Activated T-cell treated with anti-CD3 and anti-CD28 coated beads, Interleukin-2, amount 50 U/mL, for 48 hours (primary cell): Measurements from ENCODE around the gene ADD2.
"Not testable (repeated sequence)": the region's sequence is repeated elsewhere in the genome, so short reads cannot be mapped to it uniquely, and the experiment has no call there.

ENCODE experiments used
- DNase-seq, 2 experiments: peaks; one replicate each; pipeline ENCODE4 v3.0.0-alpha.2; 2020

The ADD2 gene

DNA sequence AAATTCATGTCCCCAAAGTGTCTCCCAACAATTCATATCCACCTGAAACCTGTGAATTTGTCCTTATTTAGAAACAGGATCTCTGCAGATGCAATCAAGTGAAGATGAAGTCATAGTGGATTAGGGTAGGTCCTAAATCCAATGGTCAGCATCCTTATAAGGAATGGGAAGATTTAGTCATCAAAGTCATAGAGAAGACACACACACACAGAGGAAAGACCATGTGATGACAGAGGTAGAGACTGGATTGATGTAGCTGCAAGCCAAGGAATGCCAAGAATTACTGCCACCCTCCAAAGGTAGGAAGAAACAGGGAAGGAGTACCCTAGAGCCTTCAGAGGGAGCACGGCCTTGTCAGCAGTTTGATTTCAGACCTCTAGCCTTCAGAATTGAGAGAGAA is 17.7 kb downstream of the ADD2 start:
- no peak for DNase-seq

DNA sequence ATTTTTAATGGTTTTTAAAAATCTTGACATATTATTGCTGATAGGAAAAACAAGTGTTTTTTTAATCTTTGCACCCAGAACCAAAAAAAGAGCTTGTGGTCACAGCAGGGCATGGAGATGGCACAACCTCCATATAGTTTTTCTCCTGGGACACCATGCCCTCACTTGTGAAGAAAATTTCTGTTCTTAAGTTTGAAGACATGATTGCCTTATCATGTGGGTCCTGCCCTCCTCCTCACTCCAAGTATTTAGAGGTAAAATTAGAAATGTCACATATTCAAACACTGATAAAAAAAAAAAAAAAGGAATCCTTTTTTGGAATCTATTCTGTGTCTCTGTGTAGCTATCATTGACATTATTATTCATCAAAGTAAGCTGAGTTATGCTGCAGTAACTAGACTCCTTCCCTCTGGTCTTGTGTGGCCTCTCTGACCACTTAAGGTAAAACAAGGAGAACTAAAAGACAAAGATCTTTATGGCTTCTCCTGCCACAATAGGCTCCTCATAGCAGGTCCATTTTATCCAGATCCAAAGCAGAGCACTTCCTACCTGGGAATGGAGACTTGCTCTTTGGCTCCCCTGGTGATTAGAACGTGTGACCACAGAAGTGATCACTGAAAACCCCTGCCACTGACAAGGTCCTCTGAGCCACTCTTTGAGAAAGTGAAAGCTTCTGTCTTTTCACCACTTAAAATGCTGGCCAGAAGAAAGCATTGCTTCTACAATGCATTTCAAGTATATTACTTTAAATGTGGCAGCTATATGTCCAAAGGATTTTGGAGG is 19.8 kb downstream of the ADD2 start:
- DNase-seq, result no peak

DNA sequence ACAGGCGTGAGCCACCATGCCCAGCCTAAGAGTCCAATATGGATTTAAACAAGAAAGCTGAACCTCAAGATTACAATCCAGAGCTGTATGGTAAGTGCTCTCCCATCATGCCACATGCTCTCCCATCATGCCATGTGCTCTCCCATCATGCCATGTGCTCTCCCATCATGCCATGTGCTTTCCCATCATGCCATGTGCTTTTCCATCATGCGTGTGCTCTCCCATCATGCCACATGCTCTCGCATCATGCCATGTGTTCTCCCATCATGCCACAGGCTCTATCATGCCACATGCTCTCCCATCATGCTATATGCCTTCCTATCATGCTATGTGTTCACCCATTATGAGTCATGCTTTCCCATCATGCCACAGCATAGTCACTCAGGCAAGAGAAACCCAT is 20.7 kb downstream of the ADD2 start:
- no peak for DNase-seq

DNA sequence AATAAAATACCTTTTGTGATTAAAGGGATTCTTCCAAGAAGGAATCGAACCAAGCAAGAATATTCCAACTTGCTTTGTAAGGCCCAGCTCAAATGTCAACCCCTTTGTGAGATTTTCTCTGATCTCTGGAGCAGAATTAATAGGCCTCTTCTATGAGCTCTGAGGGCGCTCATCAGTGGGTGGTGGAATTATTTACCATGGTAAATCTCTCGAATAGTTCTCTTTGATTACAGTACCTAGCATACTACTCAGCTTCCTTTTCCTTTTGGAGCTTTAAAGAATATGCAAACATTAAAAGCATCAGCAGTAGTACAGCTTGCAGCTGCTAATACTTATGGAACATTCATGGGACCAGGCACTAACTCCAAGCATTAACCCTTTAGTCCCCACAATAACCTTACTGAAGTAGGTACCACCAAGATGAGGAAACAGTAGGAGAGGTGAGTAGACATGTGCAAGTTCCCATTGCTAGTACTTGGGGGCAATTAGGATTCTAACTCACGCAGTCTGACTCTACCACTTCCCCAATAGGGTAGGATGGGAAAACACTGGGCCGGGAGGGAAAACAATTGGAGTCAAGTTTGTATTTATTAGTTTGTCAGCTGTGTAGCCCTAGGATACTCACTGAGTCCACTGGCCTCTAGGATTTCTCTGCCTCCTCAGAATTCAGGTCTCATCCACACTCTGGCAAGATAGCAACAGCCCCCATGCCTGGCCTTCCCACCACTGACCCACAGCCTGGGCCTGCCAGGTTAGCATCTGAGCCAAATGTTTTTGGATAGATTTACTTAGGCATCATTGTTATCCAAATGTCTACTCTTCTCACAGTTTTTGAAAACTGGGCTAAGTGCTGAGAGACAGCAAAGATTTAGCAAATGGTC is 21.7 kb downstream of the ADD2 start:
- DNase-seq, result no peak

DNA sequence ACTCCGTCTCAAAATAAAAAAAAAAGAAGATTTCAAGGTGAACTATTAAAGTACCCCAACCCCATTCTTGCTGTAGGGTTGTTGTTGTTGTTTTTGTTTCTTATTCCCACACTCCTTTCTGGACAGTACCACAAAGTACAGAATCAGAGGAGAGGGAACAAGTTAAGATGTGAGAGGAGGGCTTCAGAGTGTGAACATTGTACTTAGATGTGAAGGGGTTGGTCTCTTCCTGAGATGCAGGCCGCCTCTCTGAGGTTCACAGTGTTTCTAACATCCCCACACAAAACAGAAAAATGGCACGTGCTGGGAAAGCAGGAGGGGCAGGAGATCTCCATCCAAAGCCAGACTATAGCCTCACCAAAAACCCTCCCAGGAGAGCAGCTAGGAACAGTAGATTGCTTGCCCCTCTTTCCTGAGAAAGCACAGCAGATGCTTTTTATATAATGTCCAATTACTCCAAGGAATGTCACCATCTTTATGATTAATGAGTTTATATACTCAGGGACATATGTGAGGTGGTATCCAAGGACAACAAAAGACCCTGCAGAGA is 22.6 kb downstream of the ADD2 start:
- DNase-seq, result no peak

DNA sequence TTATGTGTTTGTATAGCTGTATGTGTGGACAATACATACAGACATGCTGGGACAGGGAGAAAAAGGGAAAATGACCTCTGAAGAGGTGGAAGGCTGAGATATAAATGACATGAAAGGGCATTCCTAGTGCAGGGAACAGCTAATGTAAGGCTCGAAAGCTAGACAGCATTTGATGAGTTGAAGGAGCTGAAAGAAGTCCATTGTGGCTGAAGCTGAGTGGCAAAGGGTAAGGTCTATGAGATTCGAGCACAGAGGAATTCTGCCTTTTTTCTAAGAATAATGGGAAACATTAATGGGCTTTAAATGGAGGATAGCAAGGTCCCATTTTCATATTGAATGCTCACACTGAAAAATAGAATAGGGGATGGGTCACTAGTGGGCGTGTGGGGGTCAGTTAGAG is 23.6 kb downstream of the ADD2 start:
- no peak for DNase-seq

DNA sequence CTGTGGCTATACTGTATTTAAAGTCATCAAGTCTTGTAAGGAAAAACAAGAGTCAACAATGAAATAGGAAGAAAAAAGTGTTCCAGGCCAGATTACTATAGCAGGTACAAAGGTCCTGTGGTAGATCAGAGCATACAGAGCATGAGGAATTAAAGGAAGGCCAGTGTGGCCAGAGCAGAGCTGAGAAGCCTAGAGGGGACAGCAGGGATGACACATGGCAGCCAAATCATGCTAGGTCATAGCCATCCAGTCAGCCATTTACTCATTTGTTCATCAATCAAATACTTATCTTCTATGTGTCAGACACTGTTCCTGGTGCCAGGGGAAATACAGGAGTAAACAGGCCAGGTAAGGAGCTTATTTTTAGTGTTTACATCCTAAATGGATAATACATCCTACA is 24.3 kb downstream of the ADD2 start:
- no peak for DNase-seq

DNA sequence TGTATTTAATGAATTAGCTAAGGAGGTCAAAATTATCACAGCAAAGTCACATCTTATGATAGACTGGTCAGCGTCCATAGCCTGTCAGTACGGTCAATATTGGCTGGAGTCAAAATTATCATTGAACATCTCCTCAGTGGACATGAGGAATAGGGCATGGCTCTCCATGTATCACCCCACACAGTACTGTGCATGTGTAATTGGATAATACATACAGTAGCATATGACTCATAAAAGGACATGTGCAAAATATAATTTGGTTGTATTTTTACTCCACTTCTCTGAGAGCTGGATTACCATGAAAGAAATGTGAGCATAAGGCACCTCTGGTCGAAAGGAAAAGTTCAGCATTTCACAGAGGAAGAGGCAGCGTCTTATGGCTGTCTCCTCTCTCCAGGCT is 24.9 kb downstream of the ADD2 start:
- no peak for DNase-seq

DNA sequence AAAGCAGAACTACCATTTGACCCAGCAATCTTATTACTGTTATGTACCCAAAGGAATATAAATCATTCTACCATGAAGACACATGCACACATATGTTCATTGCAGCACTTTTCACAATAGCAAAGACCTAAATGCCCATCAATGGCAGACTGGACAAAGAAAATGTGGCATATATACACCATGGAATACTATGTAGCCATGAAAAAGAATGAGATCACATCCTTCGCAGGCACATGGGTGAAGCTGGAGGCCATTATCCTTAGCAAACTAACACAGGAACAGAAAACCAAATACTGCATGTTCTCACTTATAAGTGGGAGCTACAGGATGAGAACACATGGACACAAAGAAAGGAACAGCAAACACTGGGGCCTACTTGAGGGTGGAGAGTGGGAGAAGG is 28.5 kb downstream of the ADD2 start:
- not testable (repeated sequence) for DNase-seq

DNA sequence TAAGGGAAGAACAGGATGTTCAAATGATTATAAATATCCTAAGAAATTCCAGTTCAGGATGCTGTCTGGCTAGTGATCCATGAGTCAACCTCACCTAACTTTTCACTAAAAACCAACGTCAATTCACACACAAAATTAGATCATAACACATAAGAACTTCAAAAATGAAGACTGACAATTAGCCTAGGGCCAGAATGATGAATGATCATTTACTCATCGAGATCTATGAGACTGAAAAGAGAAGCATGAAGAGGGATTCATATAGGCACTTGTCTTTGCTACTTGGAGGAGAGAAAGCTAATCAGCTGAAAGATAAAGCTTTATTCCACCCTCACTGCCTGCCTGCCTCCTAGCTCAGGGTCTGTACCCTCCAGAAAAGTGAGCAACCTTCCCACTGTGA is 29.8 kb downstream of the ADD2 start:
- DNase-seq, result no peak

DNA sequence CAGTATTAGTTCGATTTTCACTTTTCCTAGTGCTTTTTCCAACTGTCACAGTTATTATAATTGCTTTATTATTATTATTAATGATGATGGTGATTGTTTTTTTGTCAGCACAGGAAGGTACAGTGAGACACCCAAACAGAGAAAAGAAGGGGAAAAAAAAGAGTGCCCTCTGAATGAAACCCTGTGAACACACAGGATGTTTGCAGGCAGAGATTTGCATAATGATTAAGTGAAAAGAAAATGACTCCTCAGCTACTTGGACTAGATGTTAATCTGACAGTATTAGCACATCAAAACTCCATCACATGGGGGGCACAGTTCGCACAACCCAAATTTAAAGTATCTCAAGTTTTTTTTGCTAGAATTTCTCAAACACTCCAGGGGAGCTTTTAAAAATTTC is 32.9 kb downstream of the ADD2 start:
- DNase-seq, result no peak

DNA sequence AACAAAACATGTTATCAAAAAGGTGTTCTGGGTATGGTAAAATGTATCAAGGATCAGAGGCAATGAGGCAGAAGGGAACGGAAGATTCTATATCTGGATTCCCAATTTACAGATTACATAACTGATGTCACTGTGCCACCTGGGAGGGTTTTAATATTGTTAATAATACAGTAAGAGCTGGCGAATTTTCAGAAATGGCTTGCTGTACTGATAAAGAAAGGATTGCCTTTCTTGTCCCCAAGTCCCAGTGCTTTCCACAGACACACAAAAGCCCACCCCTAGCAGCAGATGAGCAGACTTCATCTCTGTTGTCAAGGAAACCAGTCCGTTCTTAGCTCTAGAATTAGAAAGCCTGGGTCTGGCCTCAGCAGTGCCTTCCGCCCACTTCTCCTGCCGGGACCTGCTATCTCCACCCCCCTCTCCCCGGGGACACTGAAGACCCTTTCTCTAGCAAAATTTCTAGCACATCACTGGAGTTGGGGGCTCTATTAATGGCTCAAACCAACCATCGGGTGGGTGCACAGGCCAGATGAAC is 34.3 kb downstream of the ADD2 start:
- DNase-seq, result no peak

DNA sequence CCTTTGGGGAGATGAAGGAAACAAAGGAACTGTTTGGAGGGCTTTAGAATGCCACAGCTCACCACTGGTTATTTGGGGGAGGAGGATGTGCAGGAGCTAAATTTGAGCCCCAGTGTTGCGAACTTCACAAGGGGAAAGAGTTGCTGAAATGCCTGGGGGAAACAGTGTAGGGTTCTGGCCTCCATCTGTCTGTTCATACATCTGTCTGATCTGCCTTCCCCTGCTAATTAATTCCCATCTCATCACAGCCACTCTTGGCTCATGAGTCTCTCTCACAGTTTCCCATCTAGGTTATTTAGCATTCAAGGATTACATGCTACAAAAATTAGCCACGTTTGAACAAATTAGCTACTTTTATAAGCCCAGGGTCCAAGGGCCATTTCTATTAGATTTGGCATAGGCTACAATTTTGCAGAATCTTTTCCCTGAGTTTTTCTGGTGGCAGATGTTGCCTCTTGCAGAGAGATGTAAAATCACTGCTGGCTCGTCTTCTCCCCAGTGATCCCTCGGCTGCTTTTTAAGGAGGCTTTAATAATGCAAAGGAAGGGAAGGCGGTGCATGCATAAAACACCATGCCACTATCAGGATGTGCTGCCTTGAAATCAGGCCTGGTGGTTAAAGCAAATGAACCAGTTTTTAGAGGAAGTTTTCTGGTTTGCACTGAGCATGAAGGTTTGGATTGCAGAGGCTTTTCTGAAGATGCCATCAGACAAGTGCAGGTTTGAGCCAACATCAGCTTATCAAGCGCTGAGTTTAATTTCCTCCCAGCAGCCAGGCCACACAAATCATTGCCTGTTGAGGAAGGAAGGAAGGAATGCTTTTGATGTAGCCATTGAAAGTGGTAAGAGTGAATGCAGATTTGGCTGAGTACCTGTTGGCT is 35.0 kb downstream of the ADD2 start:
- no peak for DNase-seq

DNA sequence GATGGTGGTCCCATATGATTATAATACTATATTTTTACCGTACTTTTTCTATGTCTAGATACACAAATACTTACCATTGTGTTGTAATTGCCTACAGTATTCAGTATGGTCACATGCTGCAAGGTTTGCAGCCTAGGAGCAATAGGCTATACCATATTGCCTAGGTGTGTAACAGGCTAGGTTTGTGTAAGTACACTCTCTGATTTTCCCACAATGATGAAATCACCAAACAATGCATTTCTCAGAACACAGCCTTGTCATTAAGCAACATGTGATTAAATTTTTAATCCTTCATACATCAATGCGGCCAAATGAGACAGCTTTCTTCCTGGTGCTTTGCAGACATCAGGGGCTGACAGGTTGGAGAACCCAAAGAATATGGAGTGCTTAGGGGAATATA is 37.3 kb downstream of the ADD2 start:
- DNase-seq, result no peak

DNA sequence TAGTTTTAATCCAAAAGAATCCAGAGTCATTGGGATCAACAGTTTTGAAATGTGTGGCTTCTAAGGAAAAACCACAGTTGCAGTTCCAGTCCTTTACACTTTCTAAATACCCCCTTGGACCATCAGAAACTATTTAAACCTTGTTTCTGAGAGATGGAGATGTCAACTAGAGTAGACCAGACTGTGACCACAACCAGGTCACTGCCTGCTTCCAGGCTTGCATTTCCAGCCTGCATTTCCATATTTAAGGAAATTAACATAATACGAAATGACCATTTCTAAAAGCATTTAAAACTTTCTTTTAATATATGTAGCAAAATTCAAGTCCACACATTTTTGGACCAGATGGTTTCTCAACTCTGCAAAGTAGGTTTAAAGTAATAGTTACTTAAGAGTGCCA is 38.4 kb downstream of the ADD2 start:
- DNase-seq, result no peak

DNA sequence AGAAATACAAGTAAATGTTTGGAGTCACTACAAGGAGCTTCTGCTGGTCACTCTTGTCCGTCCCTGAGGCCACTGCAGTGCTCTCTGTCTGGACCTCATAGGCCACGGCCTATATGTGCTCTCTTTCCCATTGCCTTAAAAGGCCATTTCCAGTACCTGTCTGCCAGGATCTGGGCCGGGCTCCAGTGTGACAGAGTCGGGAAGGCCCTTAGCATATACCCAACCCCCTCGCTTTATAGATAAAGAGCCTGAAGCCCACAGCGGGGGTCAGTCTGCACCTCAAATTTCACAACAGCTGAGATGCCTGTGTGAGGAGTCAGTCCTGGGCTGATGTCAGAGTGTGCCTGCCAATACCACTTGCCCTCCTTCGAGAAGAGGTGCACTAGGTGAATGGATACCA is 39.9 kb downstream of the ADD2 start:
- no peak for DNase-seq

DNA sequence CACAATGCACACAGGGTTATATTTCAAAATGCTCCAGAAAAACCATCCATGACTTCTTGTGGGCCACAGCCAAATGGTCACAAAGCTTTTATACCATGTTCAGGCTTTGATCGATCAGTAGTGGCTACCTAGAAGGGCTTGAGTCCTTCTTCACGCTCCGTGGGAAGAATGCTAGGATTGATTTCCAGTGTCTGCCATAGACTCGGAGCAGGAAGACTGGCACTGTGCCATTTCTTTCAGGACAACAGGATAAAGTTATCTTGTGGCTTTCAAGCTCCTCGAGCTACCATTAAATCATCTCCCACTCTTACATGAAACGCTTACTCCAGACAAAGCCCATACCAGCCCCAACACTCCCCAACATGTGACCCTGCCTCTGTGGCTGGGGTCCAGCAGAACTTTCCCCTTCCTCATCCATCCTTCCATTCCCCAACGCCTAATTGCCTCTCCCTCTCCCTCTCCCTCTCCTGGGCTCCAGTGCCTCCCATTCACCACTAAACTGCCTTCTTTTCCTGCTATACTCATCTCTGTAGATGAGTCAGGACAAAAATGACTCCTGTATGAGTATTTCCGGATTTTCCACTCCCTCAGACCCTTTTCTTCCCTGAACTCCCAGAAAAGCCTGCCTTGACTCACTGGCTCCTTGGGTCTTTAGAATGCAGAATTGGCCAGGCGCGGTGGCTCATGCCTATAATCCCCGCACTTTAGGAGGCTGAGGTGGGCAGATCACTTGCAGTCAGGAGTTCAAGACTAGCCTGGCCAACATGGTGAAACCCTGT is 40.9 kb downstream of the ADD2 start:
- DNase-seq, result no peak

DNA sequence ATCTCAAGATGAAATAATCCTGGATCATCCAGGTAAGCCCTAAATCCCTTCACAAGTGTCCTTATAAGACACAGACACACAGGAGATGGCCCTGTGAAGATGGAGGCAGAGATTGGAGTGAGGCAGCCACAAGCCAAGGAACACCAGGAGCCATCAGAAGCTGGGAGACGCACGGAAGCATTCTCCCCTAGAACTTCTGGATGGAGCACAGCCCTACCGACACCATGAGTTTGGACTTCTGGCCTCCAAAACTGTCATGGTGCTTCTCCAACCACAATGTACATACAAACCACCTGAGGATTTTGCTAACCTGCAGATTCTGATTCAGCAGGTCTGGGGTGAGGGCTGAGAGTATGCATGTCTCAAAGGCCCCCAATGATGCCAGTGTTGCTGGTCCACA is 42.5 kb downstream of the ADD2 start:
- DNase-seq, result no peak

DNA sequence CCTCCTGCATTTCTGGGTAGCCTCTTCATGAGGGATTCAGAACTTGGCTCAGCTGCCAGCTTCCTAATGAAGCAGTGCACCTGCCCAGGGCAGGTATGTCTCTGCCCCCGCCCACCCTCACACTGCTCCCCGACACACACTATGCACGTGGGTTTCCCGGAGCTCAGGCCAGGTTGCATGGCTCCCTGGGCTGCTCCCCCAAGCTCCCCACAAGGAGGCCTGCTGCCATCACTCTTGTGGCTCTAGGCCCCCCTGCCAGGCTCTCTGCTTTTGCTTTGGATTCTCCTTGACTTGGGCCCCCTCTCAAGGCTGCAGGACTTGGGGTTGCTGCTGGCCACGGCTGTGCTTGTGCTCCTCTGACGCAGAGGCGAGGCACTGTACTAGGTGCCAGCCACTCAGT is 43.6 kb downstream of the ADD2 start:
- no peak for DNase-seq

DNA sequence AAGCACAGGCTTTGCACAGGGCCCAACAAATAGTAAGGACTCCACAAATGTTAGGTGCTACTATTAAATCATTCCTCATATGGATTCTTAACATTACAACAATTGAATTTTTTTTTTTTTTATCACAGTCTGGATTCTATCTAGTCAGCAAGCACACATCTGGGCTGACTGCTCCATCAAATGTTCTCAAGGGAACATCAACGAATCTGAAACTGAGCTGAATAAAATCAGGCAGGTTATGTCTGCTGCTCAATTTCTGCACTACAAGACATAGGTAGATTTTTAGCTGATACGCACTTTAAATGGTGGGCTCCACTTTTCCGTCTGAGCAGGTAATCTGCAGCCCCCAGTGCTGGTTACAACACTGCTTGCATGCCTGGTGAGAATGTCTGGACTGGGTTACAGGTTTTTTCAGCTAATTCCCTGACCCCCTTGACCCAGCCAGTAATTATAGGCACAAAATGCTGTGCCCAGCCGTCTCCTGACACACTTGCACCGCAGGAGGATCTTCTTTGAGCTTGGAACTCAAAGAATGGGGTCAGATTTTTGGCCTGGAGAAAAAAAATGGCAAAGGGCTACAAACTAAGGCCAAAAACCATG is 44.6 kb downstream of the ADD2 start:
- DNase-seq, result no peak

DNA sequence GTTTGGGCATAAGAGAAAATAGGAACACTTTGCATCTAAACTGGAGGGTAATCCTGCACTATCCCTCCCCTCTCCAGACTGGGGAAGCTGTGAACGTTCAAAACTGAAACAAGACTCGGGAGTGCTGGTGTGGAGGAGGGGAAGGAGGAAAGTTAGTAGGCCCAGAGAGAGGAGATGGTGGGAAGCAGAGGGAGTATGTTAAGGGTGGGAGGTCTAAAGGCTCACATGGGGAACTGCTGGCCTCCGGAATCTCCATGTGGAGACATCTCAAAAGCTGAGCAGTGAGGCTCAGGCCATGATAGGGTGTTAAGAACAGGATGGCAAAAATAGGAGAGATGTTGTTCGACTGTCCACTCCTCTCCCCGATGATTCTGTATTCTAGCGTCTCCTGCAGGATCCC is 47.9 kb downstream of the ADD2 start:
- DNase-seq, result no peak

DNA sequence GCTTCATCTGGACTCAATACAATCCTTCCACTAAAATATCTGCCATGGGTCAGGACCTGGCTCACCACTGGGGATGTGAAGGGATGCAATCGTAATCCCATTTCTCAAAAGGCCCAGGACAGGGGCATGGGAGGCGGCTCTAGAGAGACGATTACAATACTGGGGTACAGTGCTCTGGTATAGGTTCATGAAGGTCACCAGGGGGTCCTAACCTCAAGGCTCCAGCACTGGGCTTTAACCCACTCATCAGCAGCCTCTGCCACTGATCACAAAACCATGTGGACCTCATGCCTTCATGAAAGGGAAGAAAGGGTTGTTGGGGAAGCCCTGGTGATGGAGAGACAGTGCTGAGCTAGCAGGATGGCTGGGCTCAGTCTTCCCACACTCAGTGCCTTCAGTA is 48.8 kb downstream of the ADD2 start:
- no peak for DNase-seq
